ENCODE results near the gene FEV. TPM values are rescaled to one million over a fixed set of nuclear protein-coding genes. Genes with fewer than 3 reads are reported as not detected.

The FEV gene
- total RNA-seq, 2 donors from 2014 or later, result not detected

DNA sequence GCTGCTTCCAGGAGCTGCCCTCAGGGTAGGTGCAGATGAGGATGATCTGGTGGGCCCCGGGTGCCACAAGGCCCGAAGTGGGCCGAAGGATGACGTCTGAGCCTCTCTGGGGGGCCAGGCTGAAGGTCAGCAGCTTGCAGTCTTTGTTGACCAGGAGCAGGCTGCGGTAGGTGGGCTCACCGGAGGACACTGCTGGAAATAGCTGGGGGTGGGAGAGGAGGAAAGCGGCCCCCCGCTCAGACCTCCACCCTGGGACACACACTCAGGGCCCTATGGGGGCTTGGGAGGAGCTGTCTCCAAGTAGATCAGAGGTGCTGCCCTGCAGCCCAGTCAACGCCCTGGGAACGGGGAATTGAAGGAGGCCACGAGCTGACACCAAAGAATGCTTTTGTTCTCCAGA is 39.1 kb upstream of the FEV start:
- Histone ChIP-seq H3K36me3 (no peaks in the 10 kb centered on the region), H3K27me3 (replicated peaks; ENCODE audit: insufficient read depth) (no peaks in the 10 kb centered on the region), H3K9me3 (no peaks in the 10 kb centered on the region), H3K4me1 (ENCODE audit: control insufficient read depth in 1 of 2, low read depth in 2 of 2) (peaks cover 0 to 6% of the 10 kb centered on the region in 2 donors), H3K27ac (no peak overlapping the region), H3K4me3 (no peak overlapping the region)
- TF ChIP-seq, protein P1, sequence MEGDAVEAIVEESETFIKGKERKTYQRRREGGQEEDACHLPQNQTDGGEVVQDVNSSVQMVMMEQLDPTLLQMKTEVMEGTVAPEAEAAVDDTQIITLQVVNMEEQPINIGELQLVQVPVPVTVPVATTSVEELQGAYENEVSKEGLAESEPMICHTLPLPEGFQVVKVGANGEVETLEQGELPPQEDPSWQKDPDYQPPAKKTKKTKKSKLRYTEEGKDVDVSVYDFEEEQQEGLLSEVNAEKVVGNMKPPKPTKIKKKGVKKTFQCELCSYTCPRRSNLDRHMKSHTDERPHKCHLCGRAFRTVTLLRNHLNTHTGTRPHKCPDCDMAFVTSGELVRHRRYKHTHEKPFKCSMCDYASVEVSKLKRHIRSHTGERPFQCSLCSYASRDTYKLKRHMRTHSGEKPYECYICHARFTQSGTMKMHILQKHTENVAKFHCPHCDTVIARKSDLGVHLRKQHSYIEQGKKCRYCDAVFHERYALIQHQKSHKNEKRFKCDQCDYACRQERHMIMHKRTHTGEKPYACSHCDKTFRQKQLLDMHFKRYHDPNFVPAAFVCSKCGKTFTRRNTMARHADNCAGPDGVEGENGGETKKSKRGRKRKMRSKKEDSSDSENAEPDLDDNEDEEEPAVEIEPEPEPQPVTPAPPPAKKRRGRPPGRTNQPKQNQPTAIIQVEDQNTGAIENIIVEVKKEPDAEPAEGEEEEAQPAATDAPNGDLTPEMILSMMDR (IDR thresholded peaks at IDR 0.05), result no peak
- DNase-seq (ENCODE audit: low spot score), result no peak
- no peak for ATAC-seq (ENCODE audit: insufficient number of reproducible peaks, low FRiP score, low read depth)

- peaks cover 3 to 16% of the 10 kb centered on the region in 2 donors for H3K4me1 ChIP-seq (ENCODE audit: control insufficient read depth in 1 of 2, low read depth in 2 of 2)
- no peaks in the 10 kb centered on the region for H3K27me3 ChIP-seq (replicated peaks; ENCODE audit: insufficient read depth)
- TF ChIP-seq, protein P1 (IDR thresholded peaks at IDR 0.05), result no peak
- DNase-seq (ENCODE audit: low spot score), result no peak
- H3K9me3 ChIP-seq, result no peaks in the 10 kb centered on the region
- no peak for ATAC-seq (ENCODE audit: insufficient number of reproducible peaks, low FRiP score, low read depth)
- no peak overlapping the region for H3K27ac ChIP-seq
- H3K36me3 ChIP-seq, result no peaks in the 10 kb centered on the region
- no peak overlapping the region for H3K4me3 ChIP-seq
These were observed 38.1 kb upstream of the FEV start for GRCh38 chr2:219023045-219023605.

- no peak for DNase-seq (ENCODE audit: low spot score)
- Histone ChIP-seq H3K4me1 (ENCODE audit: control insufficient read depth in 1 of 2, low read depth in 2 of 2) (peaks cover 8 to 21% of the 10 kb centered on the region in 2 donors), H3K9me3 (no peaks in the 10 kb centered on the region), H3K36me3 (no peaks in the 10 kb centered on the region), H3K27me3 (replicated peaks; ENCODE audit: insufficient read depth) (no peaks in the 10 kb centered on the region), H3K27ac (no peak overlapping the region), H3K4me3 (no peak overlapping the region)
- TF ChIP-seq, protein P1 (IDR thresholded peaks at IDR 0.05), result no peak
- no peak for ATAC-seq (ENCODE audit: insufficient number of reproducible peaks, low FRiP score, low read depth)
These were observed 37.6 kb upstream of the FEV start for GRCh38 chr2:219022616-219023015.

DNA sequence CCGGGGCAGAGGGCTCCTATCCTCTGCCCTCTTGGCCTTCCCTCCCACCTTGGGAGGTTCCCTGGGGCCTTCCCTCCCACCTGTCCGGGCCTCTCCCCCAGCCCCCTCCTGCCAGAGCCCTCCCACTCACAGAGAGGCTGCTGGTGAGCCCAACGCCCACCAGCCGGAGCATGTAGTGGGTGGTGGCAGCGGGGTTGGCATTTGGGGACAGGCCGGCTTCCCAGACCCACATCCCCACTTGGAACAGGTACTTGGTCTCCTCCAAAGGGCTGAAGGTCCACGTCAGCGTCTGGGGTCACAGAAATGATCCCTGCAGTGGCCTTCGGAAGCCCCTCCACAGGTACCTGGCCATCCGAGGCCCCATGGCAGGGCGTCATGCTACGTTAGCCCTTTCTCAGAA is 37.1 kb upstream of the FEV start:
- no peak overlapping the region for H3K27ac ChIP-seq
- H3K4me3 ChIP-seq, result no peak overlapping the region
- DNase-seq (ENCODE audit: low spot score) (no peak), ATAC-seq (ENCODE audit: insufficient number of reproducible peaks, low FRiP score, low read depth) (no peak)
- peaks cover 9 to 27% of the 10 kb centered on the region in 2 donors for H3K4me1 ChIP-seq (ENCODE audit: control insufficient read depth in 1 of 2, low read depth in 2 of 2)
- no peaks in the 10 kb centered on the region for H3K9me3 ChIP-seq
- TF ChIP-seq, protein P1 (IDR thresholded peaks at IDR 0.05), result no peak
- H3K36me3 ChIP-seq, result no peaks in the 10 kb centered on the region
- no peaks in the 10 kb centered on the region for H3K27me3 ChIP-seq (replicated peaks; ENCODE audit: insufficient read depth)

GRCh38 chr2:219021591-219021990 is 36.6 kb upstream of the FEV start:
- DNase-seq (ENCODE audit: low spot score) (no peak), ATAC-seq (ENCODE audit: insufficient number of reproducible peaks, low FRiP score, low read depth) (no peak)
- H3K4me1 ChIP-seq (ENCODE audit: control insufficient read depth in 1 of 2, low read depth in 2 of 2), result peaks cover 9 to 29% of the 10 kb centered on the region in 2 donors
- H3K36me3 ChIP-seq, result no peaks in the 10 kb centered on the region
- no peak overlapping the region for H3K4me3 ChIP-seq
- no peaks in the 10 kb centered on the region for H3K27me3 ChIP-seq (replicated peaks; ENCODE audit: insufficient read depth)
- H3K9me3 ChIP-seq, result no peaks in the 10 kb centered on the region
- TF ChIP-seq, protein P1 (IDR thresholded peaks at IDR 0.05), result no peak
- H3K27ac ChIP-seq, result no peak overlapping the region
